ENCODE measurements around the gene ACO2.
"Not testable (repeated sequence)": the region's sequence is repeated elsewhere in the genome, so short reads cannot be mapped to it uniquely, and the experiment has no call there.

Gene ACO2

GRCh38 chr22:41448189-41448808, 20.6 kb upstream of the ACO2 start:
- DNase-seq = peak; percentile 94

DNA sequence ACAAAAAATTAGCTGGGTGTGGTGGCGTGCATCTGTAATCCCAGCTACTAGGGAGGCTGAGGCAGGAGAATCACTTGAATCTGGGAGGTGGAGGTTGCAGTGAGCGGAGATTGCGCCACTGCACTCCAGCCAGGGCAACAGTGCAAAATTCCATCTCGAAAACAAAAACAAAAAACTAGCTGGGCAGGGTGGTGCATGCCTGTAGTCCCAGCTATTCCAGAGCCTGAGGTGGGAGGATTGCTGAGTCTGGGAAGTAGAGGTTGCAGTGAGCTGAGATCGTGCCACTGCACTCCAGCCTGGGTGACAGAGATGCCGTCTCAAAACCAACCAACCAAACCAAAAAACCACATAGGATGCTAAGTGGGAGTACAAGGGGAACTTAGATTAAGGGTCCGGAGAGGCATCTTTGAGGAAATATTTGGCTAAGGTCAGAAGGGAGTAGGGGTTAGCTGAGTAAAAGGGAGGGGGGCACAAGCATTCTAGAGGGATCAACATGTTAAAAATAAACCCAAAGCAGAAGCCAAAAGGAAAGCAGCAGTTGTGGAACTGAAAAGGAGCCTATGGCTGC, 10.7 kb upstream of the ACO2 start:
- no peak for DNase-seq

GRCh38 chr22:41459431-41459830, 9.5 kb upstream of the ACO2 start:
- DNase-seq = no peak

- not testable (repeated sequence) for DNase-seq
Measured at GRCh38 chr22:41460071-41460470, 8.8 kb upstream of the ACO2 start.

GRCh38 chr22:41461901-41462300, 7.0 kb upstream of the ACO2 start:
- no peak for DNase-seq

GRCh38 chr22:41469218-41469851, 418 bp downstream of the ACO2 start:
- peak; percentile 60 for DNase-seq

DNA sequence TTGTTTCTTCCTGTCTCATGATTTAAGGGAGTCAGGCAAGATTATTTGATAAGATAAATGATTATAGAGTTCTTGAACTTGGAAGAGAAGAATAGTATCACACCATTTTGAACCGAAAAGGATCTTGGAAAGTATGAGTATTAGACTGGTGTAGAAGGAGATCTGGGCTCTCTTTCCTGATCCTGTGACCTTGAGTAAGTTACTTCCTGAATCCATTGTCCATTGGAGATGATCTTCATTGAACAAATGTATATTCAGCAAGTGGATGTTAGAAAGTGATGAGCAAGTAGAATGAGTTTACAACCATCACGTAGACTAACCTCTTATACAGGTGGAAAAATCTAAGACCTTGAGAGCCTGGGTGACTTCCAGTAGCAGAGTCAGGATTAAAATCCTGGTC, 2.0 kb downstream of the ACO2 start:
- DNase-seq = no peak

GRCh38 chr22:41471568-41471967, 2.7 kb downstream of the ACO2 start:
- DNase-seq = no peak

- DNase-seq = no peak
Measured at GRCh38 chr22:41474872-41475451, 6.0 kb downstream of the ACO2 start.

DNA sequence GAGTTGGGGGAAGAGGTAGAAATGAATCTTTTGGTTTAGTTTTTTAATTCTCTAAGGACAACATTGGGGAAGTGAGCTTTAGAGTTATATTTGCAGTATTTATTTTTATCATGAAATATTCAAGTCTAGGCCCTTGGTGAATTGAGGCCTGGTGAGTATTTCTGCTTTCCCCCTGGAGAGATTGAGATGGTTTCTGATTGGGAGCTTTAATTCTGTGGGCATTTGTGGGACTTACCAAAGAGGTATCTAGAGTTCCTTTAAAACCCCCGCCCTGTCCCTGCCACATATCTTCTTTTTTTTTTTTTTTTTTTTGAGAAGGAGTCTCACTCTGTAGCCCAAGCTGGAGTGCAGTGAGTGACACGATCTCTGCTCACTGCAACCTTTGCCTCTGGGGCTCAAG, 9.6 kb downstream of the ACO2 start:
- DNase-seq = no peak

- no peak for DNase-seq
Measured at GRCh38 chr22:41478891-41479521, 10.1 kb downstream of the ACO2 start.

DNA sequence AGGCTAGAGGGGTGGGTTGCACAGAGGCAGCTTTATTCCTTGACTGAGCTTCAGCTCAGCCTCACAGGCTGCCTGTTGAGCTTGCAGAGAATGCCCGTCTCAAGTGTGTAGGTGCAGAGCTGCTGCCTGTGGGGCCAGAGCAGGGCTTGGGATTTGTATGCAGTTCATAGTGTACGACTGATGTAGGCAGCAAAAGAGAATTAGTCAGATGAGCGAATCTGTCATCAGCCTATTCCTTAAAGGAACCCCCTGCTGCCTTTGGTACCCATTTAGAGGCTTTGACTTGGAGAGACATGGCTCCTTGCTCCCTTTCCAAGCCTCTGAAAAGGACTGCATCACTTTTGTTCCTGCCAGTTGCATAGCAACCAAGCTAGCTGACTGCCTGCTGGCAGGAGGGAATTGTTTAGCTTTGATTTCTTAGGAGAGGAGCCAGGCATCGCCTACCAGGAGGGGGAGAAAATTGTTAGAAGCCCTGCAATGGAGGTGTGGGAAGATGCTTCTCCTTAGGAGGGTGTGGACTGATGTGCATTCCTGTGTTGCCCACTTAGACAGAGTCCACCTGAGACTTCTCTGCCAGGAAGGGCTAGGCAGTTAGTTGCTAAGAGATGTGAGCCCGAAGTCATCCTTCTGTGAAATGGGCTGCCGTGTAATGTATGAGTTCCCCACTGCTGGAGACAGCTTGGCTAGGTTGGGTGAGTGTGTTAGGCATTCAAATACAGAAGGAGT, 10.9 kb downstream of the ACO2 start:
- no peak for DNase-seq

- no peak for DNase-seq
Measured at GRCh38 chr22:41480397-41480735, 11.4 kb downstream of the ACO2 start.

GRCh38 chr22:41481131-41481830, 12.4 kb downstream of the ACO2 start:
- no peak for DNase-seq

DNA sequence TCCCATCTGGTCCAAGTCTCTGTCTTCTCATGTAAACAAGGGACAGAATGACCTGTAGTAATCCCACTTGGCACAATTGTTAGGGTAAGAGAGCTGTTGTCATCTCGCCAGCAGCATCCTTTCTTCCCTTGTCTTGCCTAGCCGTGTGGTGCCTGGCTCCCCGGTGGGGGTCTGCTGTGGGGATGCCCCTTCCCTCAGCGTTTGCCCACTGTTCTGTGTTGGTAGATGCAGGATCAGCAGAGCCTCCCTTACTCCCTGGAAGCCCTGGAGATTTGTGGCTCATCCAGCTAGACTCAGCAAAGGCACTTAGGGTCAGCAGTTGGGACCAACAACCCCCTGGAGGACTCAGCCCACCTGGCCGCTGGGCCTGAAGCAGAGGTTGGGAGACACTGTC, 13.0 kb downstream of the ACO2 start:
- no peak for DNase-seq

DNA sequence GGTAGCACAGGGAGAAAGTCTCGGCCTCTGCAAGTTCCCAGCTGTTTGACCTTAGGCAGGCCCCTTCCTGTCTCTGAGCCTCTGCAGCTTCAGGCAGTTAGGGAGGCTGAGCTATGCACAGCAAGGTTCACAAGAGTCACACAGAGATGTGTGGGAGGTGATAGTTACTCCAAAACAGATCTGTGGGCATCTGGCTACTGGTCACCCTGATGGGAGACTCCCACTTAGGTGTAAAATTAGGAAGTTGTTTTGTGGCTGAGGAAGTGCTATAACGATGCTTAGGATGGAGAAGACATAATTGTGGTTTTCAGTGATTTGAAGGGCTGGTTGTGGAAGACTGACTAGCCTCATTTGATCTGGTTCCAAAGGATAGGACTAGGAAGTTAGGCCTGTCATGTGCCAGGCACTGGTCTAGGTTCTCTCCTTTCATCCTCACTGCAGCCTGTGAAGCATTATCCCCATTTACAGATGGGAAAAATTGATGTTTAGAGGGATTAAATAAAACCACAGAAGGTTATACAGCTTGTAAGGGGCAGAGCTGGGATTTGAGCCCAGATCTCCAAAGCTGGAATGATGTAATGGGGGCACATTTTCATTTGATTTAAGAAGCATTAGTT, 13.5 kb downstream of the ACO2 start:
- no peak for DNase-seq

GRCh38 chr22:41485033-41485432, 16.1 kb downstream of the ACO2 start:
- no peak for DNase-seq

DNA sequence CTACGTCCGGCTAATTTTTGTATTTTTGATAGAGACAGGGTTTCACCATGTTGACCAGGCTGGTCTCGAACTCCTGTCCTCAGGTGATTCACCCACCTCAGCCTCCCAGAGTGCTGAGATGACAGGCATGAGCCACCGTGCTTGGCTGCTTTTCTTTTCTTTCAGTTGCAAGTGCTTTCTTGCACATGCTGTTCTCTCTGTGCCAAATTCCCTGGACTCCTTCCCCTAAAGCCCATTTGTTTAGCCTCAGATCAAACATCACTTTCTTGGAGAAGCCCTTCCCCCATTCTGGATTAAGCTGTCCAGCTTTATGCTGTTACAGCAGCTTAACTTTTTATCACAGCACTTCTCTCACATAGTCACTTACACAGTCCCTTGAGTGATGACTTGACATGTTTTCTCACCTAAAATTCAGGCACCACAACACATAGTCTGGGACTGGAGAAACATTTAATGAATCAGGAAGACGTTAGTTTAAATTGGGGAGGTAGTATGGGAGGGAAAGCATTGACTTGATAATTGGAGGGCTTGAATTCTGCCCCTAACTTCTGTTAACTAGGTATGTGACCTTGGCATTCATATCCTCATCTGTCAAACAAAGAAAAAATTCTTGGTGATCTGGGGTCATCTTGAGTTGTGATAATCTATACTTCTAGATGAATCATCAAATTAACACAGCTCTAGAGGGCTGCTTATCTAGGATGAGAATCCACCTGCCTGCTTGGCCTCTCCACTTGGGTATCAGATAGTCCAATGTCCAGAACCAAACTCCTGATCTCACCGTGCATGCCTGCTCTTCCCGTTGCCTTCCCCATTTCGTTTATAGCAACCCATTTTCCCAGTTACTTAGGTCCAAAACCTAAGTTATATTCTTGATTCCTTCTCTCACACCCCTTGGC, 18.4 kb downstream of the ACO2 start:
- DNase-seq = no peak

GRCh38 chr22:41488076-41488475, 19.2 kb downstream of the ACO2 start:
- DNase-seq = no peak

DNA sequence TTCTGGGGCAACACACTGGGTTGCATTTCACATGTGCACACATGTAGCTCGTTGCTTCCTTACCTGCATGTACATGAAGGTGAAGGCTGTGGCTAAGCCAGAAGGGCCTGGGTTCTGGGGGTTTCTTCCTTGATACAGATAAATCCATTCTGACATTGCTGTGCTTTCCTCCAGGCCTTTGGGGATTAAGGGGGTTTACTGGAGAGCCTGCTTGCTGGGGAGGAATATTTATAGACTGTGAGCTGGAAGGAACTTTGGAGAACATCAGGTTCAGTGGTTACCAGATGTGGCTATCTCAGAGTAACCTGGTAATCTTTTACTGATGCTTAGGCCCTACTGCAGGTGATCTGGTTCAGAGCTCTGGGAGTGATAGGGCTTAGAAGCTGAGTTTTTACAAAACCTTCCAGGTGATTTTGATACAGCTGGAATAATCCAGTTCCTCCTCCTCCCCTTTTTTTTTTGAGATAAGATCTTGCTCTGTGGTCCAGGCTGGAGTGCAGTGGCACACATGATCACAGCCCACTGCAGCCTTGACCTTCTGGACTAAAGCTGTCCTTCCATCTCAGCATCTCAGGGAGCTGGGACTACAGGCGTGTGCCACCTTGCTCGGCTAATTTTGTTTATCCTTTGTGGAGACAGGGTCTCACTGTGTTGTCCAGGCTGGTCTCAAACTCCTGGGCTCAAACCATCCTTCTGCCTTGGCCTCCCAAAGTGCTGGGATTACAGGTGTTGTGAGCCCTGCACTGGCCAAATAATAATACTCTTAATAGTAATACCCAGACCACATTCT, 19.9 kb downstream of the ACO2 start:
- DNase-seq = no peak

Measured in stimulated activated CD4-positive, alpha-beta T cell treated with anti-CD3 and anti-CD28 coated beads, Interleukin-15, amount 100 ng/mL, for 24 hours (primary cell).